ENCODE results near the gene NECTIN1.

The NECTIN1 gene

DNA sequence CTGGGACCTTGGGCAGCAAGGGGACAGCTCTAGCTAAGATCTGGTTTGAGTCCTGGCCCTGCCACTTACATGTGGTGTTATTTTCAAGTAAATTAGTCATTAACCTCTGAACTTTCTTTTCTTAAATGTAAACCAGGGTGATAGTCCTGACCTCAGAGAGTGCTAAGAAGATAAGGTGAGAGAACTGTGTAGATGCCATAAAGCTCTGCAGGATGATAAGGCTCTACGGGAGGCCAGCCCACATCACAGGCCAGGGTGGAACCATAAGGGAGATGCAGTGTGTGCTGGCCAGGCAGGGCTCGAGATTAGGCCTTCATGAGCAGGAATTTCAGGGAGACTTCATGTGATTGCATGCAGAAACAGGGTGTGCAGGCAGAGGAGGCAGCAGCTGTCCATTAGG lies 24.2 kb downstream of the NECTIN1 start:
- no peak for ATAC-seq

GRCh38 chr11:119701591-119702549 lies 27.1 kb downstream of the NECTIN1 start:
- peak; percentile 69 for ATAC-seq
- no peak for TF ChIP-seq RARB (CRISPR knock-in tag; IDR thresholded peaks at IDR 0.05)
- TF ChIP-seq ISL1 (CRISPR knock-in tag; IDR thresholded peaks at IDR 0.05) = no peak
- peak; percentile 43; the same call in 1 of the 2 replicates for TF ChIP-seq TSHZ2 (CRISPR knock-in tag; IDR thresholded peaks at IDR 0.05)
- TF ChIP-seq ZNF8 (CRISPR knock-in tag; IDR thresholded peaks at IDR 0.05) = no peak

More for the DNA sequence above, 24.2 kb downstream of the NECTIN1 start:
- TF ChIP-seq ZC3H10 (CRISPR knock-in tag; IDR thresholded peaks at IDR 0.05) (no peak), TOX (CRISPR knock-in tag; IDR thresholded peaks at IDR 0.05; ENCODE audit: borderline replicate concordance) (no peak), ZNF565 (CRISPR knock-in tag; conservative IDR thresholded peaks at IDR 0.05; ENCODE audit: low read depth) (no peak), OSR1 (CRISPR knock-in tag; IDR thresholded peaks at IDR 0.05) (no peak), ZFP3 (CRISPR knock-in tag; IDR thresholded peaks at IDR 0.05) (no peak), PPARA (CRISPR knock-in tag; IDR thresholded peaks at IDR 0.05; ENCODE audit: borderline replicate concordance) (no peak), GLIS3 (CRISPR knock-in tag; IDR thresholded peaks at IDR 0.05) (no peak), TCF4 (CRISPR knock-in tag; IDR thresholded peaks at IDR 0.05; ENCODE audit: borderline replicate concordance) (no peak), SNAI2 (CRISPR knock-in tag; IDR thresholded peaks at IDR 0.05) (no peak), CSDC2 (CRISPR knock-in tag; IDR thresholded peaks at IDR 0.05) (no peak), TSHZ2 (CRISPR knock-in tag; IDR thresholded peaks at IDR 0.05) (no peak), ESRRG (CRISPR knock-in tag; IDR thresholded peaks at IDR 0.05) (no peak), ZNF8 (CRISPR knock-in tag; IDR thresholded peaks at IDR 0.05) (no peak), BACH2 (CRISPR knock-in tag; IDR thresholded peaks at IDR 0.05; ENCODE audit: borderline replicate concordance) (no peak)
- TF ChIP-seq, protein P1, sequence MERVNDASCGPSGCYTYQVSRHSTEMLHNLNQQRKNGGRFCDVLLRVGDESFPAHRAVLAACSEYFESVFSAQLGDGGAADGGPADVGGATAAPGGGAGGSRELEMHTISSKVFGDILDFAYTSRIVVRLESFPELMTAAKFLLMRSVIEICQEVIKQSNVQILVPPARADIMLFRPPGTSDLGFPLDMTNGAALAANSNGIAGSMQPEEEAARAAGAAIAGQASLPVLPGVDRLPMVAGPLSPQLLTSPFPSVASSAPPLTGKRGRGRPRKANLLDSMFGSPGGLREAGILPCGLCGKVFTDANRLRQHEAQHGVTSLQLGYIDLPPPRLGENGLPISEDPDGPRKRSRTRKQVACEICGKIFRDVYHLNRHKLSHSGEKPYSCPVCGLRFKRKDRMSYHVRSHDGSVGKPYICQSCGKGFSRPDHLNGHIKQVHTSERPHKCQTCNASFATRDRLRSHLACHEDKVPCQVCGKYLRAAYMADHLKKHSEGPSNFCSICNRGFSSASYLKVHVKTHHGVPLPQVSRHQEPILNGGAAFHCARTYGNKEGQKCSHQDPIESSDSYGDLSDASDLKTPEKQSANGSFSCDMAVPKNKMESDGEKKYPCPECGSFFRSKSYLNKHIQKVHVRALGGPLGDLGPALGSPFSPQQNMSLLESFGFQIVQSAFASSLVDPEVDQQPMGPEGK (CRISPR knock-in tag; IDR thresholded peaks at IDR 0.05; ENCODE audit: borderline replicate concordance) = no peak
- TF ChIP-seq, protein P2, sequence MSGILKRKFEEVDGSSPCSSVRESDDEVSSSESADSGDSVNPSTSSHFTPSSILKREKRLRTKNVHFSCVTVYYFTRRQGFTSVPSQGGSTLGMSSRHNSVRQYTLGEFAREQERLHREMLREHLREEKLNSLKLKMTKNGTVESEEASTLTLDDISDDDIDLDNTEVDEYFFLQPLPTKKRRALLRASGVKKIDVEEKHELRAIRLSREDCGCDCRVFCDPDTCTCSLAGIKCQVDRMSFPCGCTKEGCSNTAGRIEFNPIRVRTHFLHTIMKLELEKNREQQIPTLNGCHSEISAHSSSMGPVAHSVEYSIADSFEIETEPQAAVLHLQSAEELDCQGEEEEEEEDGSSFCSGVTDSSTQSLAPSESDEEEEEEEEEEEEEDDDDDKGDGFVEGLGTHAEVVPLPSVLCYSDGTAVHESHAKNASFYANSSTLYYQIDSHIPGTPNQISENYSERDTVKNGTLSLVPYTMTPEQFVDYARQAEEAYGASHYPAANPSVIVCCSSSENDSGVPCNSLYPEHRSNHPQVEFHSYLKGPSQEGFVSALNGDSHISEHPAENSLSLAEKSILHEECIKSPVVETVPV (CRISPR knock-in tag; IDR thresholded peaks at IDR 0.05) = no peak

DNA sequence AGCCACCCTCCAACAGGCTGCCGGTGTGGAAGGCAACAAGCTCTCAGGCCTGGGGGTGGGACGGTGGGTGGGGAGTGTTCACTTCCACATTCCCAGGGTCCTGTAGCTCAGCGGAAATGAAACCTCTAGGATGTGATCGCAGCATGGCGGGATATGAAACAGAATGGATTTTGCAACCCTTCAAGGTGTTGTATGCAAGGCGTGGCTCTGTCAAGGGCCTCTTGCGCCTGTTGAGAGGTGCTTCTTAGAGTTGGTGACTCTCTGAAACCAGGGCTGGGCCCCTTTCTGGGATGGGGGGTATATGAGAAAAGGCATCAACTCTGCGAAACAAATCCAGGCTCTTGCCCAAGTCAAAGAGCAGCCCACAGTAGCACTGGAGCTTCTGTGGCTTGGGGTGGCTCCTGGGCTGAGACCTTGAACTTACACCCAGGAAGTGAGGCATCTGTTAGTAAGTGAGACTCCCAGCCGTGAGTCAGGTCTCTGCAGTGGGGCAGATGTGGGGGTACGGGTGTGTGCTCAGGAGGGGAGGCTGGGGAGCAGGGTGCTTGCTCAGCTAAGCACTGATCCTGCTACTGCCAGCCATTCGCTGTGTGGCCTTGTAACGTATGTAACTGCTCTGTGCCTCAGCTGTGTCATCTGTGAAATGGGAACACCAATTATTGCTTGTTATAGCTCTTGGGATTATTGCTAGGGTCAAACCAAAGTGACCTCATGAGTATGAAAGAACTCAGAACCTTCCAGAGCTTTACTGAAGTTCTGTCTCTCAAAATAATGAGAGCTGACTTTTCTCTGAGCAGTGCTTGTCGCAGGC lies 28.3 kb downstream of the NECTIN1 start:
- ATAC-seq = no peak
- TF ChIP-seq RARB (CRISPR knock-in tag; IDR thresholded peaks at IDR 0.05) (no peak), PPARA (CRISPR knock-in tag; IDR thresholded peaks at IDR 0.05; ENCODE audit: borderline replicate concordance) (no peak), ZFP3 (CRISPR knock-in tag; IDR thresholded peaks at IDR 0.05) (no peak), ISL1 (CRISPR knock-in tag; IDR thresholded peaks at IDR 0.05) (no peak), ESRRG (CRISPR knock-in tag; IDR thresholded peaks at IDR 0.05) (no peak), BACH2 (CRISPR knock-in tag; IDR thresholded peaks at IDR 0.05; ENCODE audit: borderline replicate concordance) (no peak), CREB5 (CRISPR knock-in tag; IDR thresholded peaks at IDR 0.05; ENCODE audit: low read depth) (no peak), ZFP30 (CRISPR knock-in tag; IDR thresholded peaks at IDR 0.05) (no peak), ZC3H10 (CRISPR knock-in tag; IDR thresholded peaks at IDR 0.05) (no peak), SNAI2 (CRISPR knock-in tag; IDR thresholded peaks at IDR 0.05) (no peak)
- TF ChIP-seq, protein P3, sequence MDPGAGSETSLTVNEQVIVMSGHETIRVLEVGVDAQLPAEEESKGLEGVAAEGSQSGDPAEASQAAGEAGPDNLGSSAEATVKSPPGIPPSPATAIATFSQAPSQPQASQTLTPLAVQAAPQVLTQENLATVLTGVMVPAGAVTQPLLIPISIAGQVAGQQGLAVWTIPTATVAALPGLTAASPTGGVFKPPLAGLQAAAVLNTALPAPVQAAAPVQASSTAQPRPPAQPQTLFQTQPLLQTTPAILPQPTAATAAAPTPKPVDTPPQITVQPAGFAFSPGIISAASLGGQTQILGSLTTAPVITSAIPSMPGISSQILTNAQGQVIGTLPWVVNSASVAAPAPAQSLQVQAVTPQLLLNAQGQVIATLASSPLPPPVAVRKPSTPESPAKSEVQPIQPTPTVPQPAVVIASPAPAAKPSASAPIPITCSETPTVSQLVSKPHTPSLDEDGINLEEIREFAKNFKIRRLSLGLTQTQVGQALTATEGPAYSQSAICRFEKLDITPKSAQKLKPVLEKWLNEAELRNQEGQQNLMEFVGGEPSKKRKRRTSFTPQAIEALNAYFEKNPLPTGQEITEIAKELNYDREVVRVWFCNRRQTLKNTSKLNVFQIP (CRISPR knock-in tag; IDR thresholded peaks at IDR 0.05; ENCODE audit: borderline replicate concordance, low read depth) = no peak

All from SK-N-SH treated with all-trans-retinoic acid at 6 μM for 48 hours (cell line).